Prostate gland (tissue), 2 donors: Measurements from ENCODE around the gene SECTM1.

Source experiments
- CTCF ChIP-seq, 4 experiments: fragments of 200-600 bp in 2 of 4; fragments of 450-650 bp in 2 of 4; sonication (generic) in 2 of 4; IDR thresholded peaks; 1 replicate in 3 of 4; 2 replicates in 1 of 4; pipeline ENCODE4 v1.5.1; 2016 to 2019; ENCODE audit warnings: antibody characterized with exemption in 4 of 4, mild to moderate bottlenecking in 2 of 4, moderate library complexity in 2 of 4
- POLR2AphosphoS5 ChIP-seq: sonication (generic); formaldehyde crosslinking; IDR thresholded peaks from one replicate; pipeline ENCODE4 v1.6.1; 2017; ENCODE audit warnings: antibody characterized with exemption

GRCh38 chr17:82314727-82315605, 18.6 kb downstream of the SECTM1 start:
- TF ChIP-seq CTCF (IDR thresholded peaks at IDR 0.05) (no peak), POLR2AphosphoS5 (no peak)
